GM21825 (cell line): ENCODE results near the gene EFR3B.
"Not testable (repeated sequence)": the region's sequence is repeated elsewhere in the genome, so short reads cannot be mapped to it uniquely, and the experiment has no call there.

Experiments used
- ATAC-seq: cut with Tn5 transposase; IDR thresholded peaks from one replicate; pipeline ENCODE4 v1.9.1; 2021; ENCODE audit warnings: mild to moderate bottlenecking, moderate library complexity; ENCODE audit not compliant: unreplicated experiment

The EFR3B gene

DNA sequence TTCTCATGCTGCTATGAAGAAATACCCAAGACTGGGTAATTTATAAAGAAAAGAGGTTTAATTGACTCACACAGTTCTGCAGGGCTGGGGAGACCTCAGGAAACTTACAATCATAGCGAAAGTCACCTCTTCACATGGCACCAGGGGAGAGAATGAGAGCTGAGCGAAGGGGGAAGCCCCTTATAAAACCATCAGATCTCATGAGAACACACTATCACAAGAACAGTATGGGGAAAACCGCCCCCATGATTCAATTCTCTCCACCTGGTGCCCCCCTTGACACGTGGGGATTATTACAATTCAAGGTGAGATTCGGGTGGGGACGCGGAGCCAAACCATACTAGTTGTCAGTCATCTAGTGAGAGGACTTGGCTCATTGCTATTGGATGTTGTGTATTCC lies 60.5 kb downstream of the EFR3B start:
- not testable (repeated sequence) for ATAC-seq

DNA sequence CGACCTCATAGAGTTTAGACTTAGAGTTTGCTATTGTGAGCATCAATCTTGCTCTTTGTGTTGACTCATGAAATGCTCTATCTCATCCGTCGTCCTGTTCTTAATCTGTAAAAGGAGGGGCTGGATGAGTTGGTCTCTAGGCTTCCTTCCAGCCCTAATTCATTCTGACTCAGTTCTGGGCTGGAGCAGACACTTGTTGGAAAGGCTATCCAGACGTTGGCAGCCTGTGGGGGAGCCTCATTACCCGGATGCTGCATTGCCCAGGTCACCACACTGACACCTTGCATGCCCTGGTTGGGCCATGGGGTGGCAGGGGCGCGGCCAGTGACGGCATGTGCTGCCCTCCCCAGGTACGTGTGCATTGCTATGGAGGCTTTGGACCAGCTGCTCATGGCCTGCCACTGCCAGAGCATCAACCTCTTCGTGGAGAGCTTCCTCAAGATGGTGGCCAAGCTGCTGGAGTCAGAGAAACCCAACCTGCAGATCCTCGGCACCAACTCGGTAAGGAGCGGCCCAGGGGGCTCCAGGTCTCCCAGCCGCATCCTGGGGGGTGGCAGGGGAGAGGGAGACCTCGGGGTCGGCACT lies 61.5 kb downstream of the EFR3B start:
- no peak for ATAC-seq

DNA sequence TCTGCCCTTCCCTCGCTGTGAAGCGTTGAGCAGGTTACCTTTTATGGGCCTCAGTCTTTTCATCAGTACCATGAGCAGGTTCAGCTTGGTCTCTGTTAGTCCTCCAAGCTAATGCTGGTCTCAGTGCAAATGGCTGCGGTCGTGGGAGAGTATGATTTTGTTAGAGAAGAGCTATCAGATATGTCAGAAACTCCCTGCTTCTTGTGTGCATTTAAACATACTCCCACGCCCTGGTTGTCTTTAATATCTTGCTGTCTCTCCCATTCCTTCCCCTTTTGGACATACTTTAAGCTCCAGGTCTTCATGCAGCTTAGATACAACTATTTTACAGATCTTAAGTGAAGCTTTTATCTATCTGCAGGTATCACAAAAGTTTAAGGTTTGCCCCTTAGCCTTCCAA lies 62.9 kb downstream of the EFR3B start:
- no peak for ATAC-seq

DNA sequence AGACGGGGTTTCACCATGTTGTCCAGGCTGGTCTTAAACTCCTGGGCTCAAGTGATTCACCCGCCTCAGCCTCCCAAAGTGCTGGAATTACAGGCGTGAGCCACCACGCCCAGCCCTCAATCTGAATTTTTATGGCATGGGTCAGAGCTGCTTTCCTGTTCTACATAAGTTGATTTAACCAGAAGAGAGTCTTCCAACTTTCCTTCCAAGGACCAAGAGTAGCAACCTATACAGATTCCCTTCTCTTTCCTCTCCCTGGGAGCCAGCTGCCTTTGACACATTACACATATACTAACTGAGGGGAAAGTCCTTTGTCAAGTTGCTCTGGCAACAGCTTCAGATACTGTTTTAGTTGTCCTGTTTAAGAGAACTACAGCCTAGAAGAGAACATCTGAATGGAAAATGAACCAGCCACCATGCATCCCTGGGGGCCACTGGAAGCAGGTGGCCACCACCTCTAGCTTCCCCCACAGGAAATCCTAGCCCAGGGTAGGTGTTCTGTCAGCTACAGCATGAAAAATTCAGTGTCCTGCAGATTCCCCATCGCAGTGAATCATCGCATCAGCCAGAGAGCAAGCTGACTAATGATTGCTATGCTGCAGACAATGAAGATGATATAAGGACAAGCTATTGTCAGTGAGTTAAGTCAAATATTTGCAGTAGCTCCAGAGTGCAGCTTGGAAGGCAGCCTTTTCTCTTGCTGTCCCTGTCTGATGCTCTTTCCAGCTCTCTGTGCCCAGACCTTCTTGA lies 63.6 kb downstream of the EFR3B start:
- ATAC-seq, result no peak

DNA sequence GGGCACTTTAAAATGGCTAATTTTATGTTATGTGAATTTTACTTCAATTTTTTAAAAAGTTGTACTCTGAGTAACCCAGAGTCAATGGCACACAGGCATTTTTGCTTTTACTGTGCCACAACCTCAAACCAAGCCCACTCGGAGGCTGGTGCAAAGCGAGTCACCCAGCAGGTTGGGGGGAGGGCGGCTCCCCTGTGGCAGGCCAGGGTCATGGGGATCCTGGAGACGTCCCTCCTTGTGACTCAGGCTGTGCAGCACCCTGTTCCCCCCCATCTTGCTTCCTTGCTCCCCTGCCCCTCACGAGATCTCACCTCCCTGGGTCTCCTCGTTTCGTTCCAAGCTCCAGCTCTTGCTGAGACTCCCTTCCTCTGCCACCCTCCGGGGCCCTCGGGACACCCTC lies 67.9 kb downstream of the EFR3B start:
- no peak for ATAC-seq

DNA sequence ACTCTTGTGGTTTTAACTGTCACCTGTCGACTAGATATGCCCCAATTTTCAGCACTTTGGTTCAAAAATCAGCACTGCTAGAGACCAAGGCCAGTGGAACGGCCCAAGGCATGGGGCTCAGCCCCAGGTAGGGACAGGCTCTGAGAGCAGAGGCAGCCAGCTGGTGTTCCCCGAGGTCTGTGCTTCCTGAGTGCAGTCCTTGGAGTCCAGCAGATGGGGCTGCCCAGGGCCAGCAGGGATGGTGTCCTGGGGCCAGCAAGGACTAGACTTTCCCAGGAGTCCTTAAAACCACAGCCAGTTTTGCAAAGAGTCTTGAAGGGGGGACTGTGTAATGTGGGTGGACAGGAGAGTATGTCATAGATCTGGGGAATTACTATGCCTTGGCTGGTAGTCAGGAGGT lies 70.2 kb downstream of the EFR3B start:
- no peak for ATAC-seq

DNA sequence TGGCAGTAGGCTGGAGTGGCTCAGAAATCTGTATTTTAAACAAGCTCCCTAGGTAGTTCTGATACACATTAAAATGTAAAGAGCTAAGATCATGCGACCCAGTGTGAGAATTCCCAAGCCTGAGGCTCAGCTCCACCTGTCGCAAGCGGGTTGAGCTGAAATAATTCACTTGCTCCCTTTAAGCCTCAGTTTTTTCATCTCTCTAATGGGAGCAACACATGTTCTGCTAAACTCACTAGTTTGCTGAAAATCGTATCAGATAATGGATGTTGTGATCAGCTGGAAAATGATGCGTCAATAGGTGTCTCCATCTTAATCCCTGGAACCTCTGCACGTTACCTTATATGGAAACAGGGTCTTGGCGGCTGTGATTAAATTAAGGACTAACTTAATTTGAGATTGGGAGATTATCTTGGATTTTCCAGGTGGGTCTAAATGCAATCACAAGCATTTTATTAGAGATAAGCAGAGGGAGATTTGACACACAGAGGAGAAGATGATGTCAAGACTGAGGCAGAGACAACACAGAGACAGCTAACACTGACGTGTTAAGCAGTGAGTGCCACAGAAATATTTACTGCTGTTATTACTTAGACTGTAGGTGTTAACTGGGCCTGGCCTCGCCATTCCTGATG lies 73.5 kb downstream of the EFR3B start:
- no peak for ATAC-seq

DNA sequence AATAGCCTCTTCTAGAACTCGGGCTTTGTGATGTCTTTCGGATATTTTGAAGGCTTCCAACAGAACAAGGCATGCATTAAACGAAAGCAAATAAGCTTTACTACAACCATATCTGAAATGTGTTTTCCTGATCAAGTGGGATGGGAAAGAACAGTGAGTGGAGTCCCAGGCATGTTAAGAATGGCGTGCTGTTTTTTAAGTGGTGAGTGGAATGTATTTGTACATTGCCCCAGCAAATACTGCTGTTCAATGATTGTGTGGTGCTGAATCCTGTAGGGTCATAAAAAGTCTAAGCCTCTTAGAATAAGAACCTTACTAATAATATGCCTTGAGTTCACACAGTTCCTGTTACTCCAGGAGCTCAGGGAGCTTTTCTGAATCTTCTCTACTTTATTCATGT lies 74.0 kb downstream of the EFR3B start:
- ATAC-seq, result no peak

DNA sequence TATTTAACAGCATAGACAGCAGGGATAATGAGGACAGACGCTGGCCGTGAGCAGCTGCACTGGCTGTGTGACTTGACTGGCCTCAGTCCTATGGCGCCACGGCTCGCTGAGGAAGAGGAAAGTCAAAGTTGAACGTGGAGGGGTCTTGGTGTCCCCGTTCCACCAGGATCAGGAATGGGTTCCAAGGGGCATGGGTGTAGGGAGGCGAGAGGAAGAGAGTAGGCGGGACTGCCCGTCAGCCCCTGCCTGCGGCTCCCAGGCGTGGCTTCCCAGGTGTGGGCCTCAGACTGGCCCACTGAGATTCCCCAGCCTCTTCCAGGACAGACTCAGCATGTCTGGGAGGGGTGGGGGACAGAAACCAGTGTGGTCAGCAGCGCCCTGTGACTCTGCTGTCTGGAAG lies 75.1 kb downstream of the EFR3B start:
- ATAC-seq, result no peak

DNA sequence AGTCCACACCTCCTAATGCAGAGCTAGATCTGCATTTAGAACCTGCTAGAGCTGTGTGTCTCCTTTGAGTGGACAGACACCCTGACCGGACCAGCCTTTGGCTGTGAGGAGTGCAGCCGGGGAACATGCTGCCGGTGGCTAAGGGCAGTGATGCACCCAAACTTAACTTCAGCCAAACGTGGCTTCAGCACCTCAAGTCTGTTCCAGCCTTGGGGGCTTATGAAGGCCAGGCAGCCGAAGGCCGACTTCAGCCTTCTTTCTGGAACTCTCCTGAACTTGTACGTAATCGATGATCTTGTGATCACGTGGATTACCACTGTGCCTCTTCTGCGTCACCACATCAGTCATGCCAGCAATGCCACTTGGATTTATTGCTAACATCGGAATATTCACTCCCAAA lies 77.4 kb downstream of the EFR3B start:
- ATAC-seq, result no peak

DNA sequence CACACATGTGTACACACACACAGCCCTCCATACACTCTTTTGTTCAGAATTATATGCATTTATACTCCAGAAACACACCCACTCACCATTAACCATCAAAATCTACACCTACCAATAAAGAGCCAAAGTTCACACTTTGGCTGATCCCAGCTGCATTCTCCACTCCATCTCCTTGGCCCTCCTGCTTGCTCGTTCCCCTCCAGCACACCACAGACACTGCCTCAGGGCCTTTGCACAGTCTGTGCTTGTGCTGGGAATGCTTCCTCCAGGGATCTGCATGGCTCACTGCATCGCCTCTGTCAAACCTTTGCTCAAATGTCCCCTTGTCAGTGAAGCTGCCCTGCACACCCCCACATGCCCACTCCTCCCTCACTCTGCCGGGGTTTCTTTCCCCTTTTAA lies 80.5 kb downstream of the EFR3B start:
- no peak for ATAC-seq

DNA sequence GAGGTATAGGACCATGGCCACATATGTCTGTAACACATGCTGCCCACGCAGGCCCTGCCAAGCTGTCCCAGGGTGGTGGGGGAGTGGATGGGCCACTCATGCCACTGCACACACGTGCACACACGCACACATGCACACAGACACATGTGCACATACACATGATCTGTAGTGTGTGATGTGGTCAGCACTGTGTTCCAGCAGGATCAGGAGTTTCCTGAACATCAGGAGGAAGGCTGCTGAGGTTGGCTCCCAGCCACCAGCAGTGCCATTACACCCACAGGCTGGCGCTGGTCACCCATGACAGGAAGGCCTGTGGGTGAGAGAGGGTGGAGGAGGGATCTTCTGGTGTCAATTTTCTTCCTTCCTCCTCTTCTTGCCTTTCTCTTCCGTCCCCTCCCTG lies 81.8 kb downstream of the EFR3B start:
- no peak for ATAC-seq

DNA sequence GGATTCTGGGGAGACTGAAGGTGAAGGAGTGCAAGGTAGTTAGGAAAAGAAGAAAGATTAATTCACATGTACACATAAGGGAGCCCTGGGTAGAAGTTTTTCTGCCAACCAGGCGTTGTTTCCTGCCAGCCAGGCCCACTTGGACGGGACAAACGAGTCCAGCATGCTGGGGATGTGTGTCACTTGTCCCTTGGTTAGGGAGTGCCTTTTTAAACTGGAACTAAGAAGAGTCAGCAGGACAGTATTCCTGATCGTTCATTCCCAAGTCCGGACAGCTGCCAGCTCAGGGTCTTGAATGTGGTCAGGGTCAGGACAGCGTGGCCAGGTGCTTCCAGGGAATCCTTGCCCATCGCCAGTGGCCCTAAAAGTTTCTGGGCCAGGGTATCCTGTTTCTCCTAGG lies 83.3 kb downstream of the EFR3B start:
- ATAC-seq, result no peak

DNA sequence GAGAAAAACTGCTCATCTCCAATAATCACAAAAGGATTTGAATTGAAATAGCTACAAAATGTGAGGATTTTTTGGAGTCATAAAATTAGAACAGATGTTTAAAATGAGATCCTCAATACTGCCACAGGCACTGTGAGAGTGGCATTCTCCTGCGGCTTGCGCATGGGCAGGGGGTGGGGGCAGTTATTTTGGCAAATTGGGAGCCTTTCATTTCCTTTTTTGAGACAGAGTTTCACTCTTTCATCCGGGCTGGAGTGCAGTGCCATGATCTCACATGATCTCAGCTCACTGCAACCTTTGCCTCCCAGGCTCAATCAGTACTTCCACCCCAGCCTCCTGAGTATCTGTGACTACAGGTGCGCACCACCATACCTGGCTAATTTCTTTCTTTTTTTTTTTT lies 84.1 kb downstream of the EFR3B start:
- no peak for ATAC-seq

DNA sequence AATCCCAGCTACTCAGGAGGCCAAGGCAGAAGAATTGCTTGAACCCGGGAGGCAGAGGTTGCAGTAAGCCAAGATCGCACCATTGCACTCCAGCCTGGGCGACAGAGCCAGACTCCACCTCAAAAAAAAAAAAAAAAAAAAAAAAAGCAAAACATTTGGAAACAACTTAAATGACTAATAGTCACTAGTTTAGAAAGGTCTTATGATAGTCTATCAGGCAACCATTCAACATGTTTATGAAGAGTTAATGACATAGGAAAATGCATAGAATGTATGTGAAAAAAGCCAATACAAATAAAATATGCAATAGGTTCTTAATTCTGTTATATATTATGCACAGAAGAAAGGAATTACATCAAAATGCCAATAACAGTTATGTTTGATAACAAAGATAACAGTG lies 85.2 kb downstream of the EFR3B start:
- not testable (repeated sequence) for ATAC-seq

DNA sequence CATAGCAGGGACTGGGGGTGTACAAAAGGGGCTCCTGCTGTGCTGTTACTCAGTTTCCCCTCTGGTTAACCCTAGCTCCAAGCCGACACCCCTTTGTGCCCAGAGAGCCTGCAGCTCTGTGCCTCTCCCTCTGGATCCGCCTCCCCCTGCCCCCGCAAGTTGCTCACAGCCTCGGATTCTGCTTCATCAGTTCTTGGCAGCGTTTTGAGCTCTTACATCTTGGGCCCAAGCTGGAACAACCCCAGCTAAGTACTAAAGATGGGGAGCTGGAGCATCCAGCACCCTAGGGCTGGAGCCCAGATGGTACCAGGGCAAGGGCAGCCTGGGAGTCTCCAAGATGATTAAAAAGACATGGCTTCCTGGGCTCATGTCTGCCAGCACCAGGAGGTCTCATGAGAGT lies 85.8 kb downstream of the EFR3B start:
- ATAC-seq, result no peak

DNA sequence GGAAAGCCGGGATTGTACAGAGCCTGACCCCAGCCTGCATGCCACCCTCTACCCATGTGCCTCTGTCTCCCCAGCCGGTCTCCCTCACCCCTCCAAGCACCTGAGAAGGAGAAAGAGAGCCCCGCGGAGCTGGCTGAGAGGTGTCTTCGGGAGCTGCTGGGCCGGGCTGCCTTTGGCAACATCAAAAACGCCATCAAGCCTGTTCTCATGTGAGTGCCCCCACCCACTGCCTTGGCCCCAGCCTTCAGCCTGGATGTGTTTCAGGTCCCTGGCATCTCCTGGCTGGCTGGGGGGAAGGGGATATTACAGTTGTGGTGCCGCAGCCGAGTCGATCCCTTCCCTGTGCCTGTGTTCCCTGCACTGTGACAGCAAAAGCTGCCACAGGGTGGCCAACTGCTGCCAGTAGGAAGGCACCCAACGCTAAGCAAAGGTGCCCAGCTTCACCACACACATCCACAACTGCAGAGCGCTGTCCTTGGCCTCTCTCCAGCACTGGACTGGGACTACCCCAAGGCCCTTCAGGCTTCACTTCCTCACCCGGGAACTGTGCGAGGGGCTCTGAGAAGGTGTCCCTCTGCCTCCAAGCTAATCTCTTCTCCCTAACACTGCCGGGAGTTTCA lies 88.1 kb downstream of the EFR3B start:
- ATAC-seq, result no peak

DNA sequence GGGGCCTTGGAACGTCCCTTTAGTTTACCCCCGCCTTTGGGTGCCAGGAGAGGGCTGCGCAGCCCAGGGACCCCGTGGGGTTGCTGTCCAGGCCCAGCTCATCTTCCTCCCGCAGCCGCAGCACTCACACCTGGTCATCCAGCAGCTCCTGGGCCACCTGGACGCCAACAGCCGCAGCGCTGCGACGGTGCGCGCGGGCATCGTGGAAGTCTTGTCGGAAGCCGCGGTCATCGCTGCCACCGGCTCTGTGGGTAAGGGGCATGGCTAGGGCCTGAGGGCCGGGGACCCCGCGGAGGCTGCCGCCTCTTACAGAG lies 89.3 kb downstream of the EFR3B start:
- no peak for ATAC-seq

DNA sequence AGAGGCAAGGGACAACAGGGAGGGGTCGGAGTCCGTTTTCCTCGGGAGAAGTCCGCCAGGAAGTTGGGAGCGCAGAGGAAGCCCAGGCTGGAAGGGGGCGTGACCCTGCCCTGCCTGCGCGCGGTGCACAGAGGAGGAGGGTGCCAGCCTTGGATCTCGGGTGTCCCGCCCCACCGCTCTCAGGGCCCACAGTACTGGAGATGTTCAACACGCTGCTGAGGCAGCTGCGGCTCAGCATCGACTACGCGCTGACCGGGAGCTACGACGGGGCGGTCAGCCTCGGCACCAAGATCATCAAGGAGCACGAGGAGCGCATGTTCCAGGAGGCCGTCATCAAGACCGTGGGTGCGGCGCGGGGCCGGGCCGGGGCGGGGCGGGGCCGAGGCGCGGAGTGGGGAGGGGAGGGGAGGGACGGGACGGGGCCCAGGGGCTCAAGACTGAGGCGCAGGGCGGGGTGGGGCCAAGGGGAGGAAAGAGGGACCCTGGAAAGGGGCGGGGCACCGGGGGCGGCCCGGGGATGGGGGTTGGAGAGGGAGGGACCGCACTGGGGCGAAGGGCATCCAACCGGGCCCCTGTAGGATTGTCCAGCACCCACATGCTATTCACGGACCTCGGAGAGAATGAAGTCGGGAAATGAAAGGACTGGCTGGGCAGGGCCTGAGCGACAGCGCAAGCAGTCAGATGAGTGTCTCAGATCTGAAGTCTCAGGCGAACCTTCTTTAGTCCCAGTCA lies 89.9 kb downstream of the EFR3B start:
- no peak for ATAC-seq

DNA sequence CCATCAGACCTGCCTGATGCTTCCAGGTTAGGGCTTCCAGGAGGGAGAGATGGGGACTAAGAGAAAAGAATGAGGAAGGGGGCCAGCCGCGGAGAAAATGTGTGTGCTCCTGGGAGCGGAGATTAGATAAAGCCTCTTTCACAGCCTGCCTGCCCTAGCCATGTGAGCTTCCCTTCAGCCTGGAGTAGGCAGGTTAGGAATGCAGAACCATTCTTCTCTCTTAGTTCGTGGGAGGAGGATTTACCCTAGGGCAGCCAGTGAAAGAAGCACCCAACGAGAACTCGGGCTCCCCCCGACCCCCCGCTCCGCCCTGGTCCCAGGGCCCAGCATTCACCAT lies 90.4 kb downstream of the EFR3B start:
- no peak for ATAC-seq

DNA sequence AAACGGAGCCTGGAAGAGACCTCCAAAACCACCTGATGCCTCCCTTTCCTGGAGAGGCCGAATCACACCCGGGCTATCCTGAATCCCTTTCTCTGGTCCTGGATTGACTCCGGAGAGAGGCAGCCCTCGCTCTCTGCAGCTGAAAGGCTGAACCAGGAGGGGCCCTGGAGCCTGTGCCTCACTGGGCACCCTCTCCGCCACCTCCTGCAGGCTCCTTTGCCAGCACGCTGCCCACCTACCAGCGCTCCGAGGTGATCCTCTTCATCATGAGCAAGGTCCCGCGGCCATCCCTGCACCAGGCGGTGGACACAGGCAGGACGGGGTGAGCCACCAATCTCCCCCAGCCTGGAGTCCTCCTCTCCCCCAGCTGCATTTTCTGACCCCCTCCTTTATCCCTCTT lies 90.8 kb downstream of the EFR3B start:
- ATAC-seq, result no peak

DNA sequence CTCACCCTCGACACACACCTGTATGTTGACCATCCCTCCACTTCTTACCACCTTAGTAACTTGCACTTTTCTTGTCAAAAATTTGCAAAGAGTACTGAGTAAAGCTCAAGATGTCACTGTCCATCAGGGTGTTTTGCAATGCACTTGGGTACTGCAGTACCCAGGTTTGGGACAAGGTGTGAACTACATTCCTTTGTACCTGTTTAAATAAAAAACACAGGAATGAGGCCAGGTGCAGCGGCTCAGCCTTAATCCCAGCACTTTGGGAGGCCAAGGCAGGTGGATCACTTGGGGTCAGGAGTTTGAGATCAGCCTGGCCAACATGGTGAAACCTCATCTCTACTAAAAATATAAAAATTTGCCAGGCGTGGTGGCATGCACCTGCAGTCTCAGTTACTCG lies 98.7 kb downstream of the EFR3B start:
- not testable (repeated sequence) for ATAC-seq
